DND-41 (cell line): ENCODE data around the gene TRIM29.

Experiments
- EZH2 ChIP-seq: IDR thresholded peaks from 3 replicates; pipeline ENCODE4 v1.6.1; 2012; ENCODE audit warnings: borderline replicate concordance, low read depth, mild to moderate bottlenecking, moderate library complexity, low read length, inconsistent platforms; ENCODE audit not compliant: severe bottlenecking
- TF ChIP-seq, protein P1 (sequence below): IDR thresholded peaks from 2 replicates; pipeline ENCODE4 v1.5.1; 2012; ENCODE audit warnings: borderline replicate concordance, low read length, moderate library complexity, mild to moderate bottlenecking; ENCODE audit not compliant: poor library complexity, severe bottlenecking; ENCODE audit errors: extremely low read depth

DNA sequence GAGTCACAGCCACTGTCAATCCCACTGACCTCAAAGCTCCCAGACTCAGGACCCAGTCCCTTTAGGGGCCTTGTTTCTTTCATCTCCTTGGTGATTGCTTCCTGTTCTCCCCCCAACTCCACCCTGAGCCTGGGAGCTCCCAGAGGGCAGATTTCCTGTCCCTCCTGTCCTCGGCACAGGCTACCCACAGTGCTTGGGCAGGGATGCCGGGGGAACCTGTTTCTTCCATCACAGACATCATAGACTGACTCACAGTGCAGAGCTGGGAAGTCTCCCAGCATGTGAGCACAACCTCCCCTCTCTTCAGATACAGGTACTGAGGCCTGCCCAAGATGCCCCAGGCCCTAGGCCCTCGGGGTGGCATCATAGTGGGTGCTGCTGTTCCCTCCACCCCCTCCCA, 16.6 kb downstream of the TRIM29 start:
- TF ChIP-seq, protein P1, sequence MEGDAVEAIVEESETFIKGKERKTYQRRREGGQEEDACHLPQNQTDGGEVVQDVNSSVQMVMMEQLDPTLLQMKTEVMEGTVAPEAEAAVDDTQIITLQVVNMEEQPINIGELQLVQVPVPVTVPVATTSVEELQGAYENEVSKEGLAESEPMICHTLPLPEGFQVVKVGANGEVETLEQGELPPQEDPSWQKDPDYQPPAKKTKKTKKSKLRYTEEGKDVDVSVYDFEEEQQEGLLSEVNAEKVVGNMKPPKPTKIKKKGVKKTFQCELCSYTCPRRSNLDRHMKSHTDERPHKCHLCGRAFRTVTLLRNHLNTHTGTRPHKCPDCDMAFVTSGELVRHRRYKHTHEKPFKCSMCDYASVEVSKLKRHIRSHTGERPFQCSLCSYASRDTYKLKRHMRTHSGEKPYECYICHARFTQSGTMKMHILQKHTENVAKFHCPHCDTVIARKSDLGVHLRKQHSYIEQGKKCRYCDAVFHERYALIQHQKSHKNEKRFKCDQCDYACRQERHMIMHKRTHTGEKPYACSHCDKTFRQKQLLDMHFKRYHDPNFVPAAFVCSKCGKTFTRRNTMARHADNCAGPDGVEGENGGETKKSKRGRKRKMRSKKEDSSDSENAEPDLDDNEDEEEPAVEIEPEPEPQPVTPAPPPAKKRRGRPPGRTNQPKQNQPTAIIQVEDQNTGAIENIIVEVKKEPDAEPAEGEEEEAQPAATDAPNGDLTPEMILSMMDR = no peak
- TF ChIP-seq EZH2 = no peak
